HepG2 (cell line): Measurements from ENCODE around the gene RIPK1. TPM values are rescaled to one million over a fixed set of nuclear protein-coding genes. Genes with fewer than 3 reads are reported as not detected.
A peak's percentile ranks its signal among the peaks of the same experiment; 100 is the strongest.

Source experiments
- AGO2 ChIP-seq: fragments of 200-400 bp; formaldehyde crosslinking; optimal IDR thresholded peaks from 2 replicates; pipeline ENCODE3; 2017; ENCODE audit warnings: mild to moderate bottlenecking, low read depth, low read length, moderate library complexity
- ATRX ChIP-seq: sonication (generic); formaldehyde crosslinking; IDR thresholded peaks from 2 replicates; pipeline ENCODE4 v1.4.0; 2020; ENCODE audit warnings: missing genetic modification reagents, borderline replicate concordance
- HNRNPUL1 ChIP-seq: fragments of 200-400 bp; formaldehyde crosslinking; IDR thresholded peaks from 2 replicates; pipeline ENCODE4 v1.6.1; 2017; ENCODE audit warnings: low read depth, mild to moderate bottlenecking, low read length, moderate library complexity
- MED13 ChIP-seq: sonication (generic); formaldehyde crosslinking; IDR thresholded peaks from 2 replicates; pipeline ENCODE4 v1.5.0; 2020; ENCODE audit warnings: missing genetic modification reagents
- NR1H2 ChIP-seq: sonication (generic); formaldehyde crosslinking; IDR thresholded peaks from 2 replicates; pipeline ENCODE4 v1.8.1; 2022; ENCODE audit warnings: low read depth, missing genetic modification reagents, borderline replicate concordance
- PAF1 ChIP-seq: IDR thresholded peaks from 2 replicates; pipeline ENCODE4 v1.6.1; 2016; ENCODE audit warnings: missing genetic modification reagents, missing compliant biosample characterization
- RNF219 ChIP-seq: sonication (generic); formaldehyde crosslinking; IDR thresholded peaks from 2 replicates; pipeline ENCODE4 v1.5.0; 2020; ENCODE audit warnings: mild to moderate bottlenecking, missing genetic modification reagents
- U2AF2 ChIP-seq: fragments of 200-400 bp; formaldehyde crosslinking; IDR thresholded peaks from 2 replicates; pipeline ENCODE4 v1.6.1; 2017; ENCODE audit warnings: low read depth, mild to moderate bottlenecking, low read length
- YEATS2 ChIP-seq: sonication (generic); formaldehyde crosslinking; IDR thresholded peaks from 2 replicates; pipeline ENCODE4 v1.4.0; 2020; ENCODE audit warnings: missing genetic modification reagents, borderline replicate concordance
- ZBTB14 ChIP-seq: sonication (generic); formaldehyde crosslinking; IDR thresholded peaks from 2 replicates; pipeline ENCODE4 v1.4.0; 2020; ENCODE audit warnings: missing genetic modification reagents
- ZFP90 ChIP-seq: sonication (generic); formaldehyde crosslinking; IDR thresholded peaks from 2 replicates; pipeline ENCODE4 v1.8.0; 2022; ENCODE audit warnings: missing genetic modification reagents, mild to moderate bottlenecking, inconsistent platforms, borderline replicate concordance
- ZNF33B ChIP-seq: sonication (generic); formaldehyde crosslinking; IDR thresholded peaks from 2 replicates; pipeline ENCODE4 v1.5.1; 2020; ENCODE audit warnings: mild to moderate bottlenecking, missing genetic modification reagents
- ZNF550 ChIP-seq: sonication (generic); formaldehyde crosslinking; IDR thresholded peaks from 2 replicates; pipeline ENCODE4 v1.4.0; 2020; ENCODE audit warnings: mild to moderate bottlenecking, missing genetic modification reagents, borderline replicate concordance
- ZNF574 ChIP-seq: sonication (generic); formaldehyde crosslinking; IDR thresholded peaks from 2 replicates; pipeline ENCODE4 v1.4.0; 2020; ENCODE audit warnings: missing genetic modification reagents
- ZNF644 ChIP-seq: IDR thresholded peaks from 2 replicates; pipeline ENCODE4 v1.6.1; 2016; ENCODE audit warnings: low read depth
- ZNF790 ChIP-seq: sonication (generic); formaldehyde crosslinking; IDR thresholded peaks from 2 replicates; pipeline ENCODE4 v1.8.0; 2022; ENCODE audit warnings: missing genetic modification reagents, mild to moderate bottlenecking, borderline replicate concordance
- ZNF83 ChIP-seq: sonication (generic); formaldehyde crosslinking; IDR thresholded peaks from 2 replicates; pipeline ENCODE4 v1.4.0; 2020; ENCODE audit warnings: missing genetic modification reagents, mild to moderate bottlenecking, borderline replicate concordance
- ZNF839 ChIP-seq: sonication (generic); formaldehyde crosslinking; IDR thresholded peaks from 2 replicates; pipeline ENCODE4 v1.4.0; 2020; ENCODE audit warnings: missing genetic modification reagents, mild to moderate bottlenecking, borderline replicate concordance
- polyA plus RNA-seq, 8 experiments: library from polyadenylated mRNA; depleted of rRNA in 3 of 8; stranded (reverse) in 7 of 8; unstranded in 1 of 8; fragments of >200 nt; fragmentation: Illumina TruSeq in 4 of 8; extraction: Trizol in 4 of 8; gene quantifications; 2 replicates each; pipeline versions ENCODE4 v1.2.1 to v1.2.3, GENCODE V29; 2011 to 2016; ENCODE audit warnings: low read depth in 4 of 8, missing spikeins in 1 of 8, mixed read lengths in 1 of 8; ENCODE audit not compliant: insufficient read depth in 1 of 8
- total RNA-seq, 5 experiments: library from RNA; depleted of rRNA; stranded (reverse); fragments of >200 nt; fragmentation: Illumina TruSeq; extraction: Trizol; gene quantifications; 2 replicates each; pipeline ENCODE4 v1.2.3, GENCODE V29; 2016; ENCODE audit warnings: low read depth in 1 of 5
- TF ChIP-seq, protein P1 (sequence below): IDR thresholded peaks from 2 replicates; pipeline ENCODE4 v1.6.1; 2016; ENCODE audit warnings: low read depth
- TF ChIP-seq, protein P2 (sequence below): sonication (generic); formaldehyde crosslinking; IDR thresholded peaks from 2 replicates; pipeline ENCODE4 v1.8.1; 2023; ENCODE audit warnings: mild to moderate bottlenecking, missing genetic modification reagents, borderline replicate concordance

The RIPK1 gene
- total and polyA plus RNA-seq, 2 of the 13 experiments (the other 11 are each of a cell fraction or from before 2014, with no cell fraction given), result 9.0 to 10.3 TPM

GRCh38 chr6:3118353-3119039 is 50.2 kb downstream of the RIPK1 start, which contains the start of gene BPHL (continued):
- TF ChIP-seq, protein P1, sequence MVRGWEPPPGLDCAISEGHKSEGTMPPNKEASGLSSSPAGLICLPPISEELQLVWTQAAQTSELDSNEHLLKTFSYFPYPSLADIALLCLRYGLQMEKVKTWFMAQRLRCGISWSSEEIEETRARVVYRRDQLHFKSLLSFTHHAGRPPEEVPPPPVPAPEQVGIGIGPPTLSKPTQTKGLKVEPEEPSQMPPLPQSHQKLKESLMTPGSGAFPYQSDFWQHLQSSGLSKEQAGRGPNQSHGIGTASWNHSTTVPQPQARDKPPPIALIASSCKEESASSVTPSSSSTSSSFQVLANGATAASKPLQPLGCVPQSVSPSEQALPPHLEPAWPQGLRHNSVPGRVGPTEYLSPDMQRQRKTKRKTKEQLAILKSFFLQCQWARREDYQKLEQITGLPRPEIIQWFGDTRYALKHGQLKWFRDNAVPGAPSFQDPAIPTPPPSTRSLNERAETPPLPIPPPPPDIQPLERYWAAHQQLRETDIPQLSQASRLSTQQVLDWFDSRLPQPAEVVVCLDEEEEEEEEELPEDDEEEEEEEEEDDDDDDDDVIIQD (CRISPR knock-in tag), result peak; percentile 72
- TF ChIP-seq NR1H2 (peak; percentile 95; the same call in 1 of the 2 replicates), U2AF2 (no peak), ZNF33B (CRISPR knock-in tag) (0 out of 2 replicates have a peak, but pooled peaks have one; percentile 68), MED13 (CRISPR knock-in tag) (peak; percentile 83), ZNF83 (CRISPR knock-in tag) (peak; percentile 66; the same call in 1 of the 2 replicates), YEATS2 (CRISPR knock-in tag) (peak; percentile 12; the same call in 1 of the 2 replicates), PAF1 (CRISPR knock-in tag) (no peak), ZNF839 (CRISPR knock-in tag) (no peak), ATRX (CRISPR knock-in tag) (no peak), ZFP90 (CRISPR knock-in tag) (peak; percentile 63; the same call in 1 of the 2 replicates), ZNF574 (CRISPR knock-in tag) (peak; percentile 87), ZBTB14 (peak; percentile 95), ZNF644 (CRISPR knock-in tag) (0 out of 2 replicates have a peak, but pooled peaks have one; percentile 41), ZNF550 (CRISPR knock-in tag) (no peak), RNF219 (no peak), HNRNPUL1 (peak; percentile 65), ZNF790 (peak; percentile 85; the same call in 1 of the 2 replicates), AGO2 (peak; percentile 98)
- TF ChIP-seq, protein P2, sequence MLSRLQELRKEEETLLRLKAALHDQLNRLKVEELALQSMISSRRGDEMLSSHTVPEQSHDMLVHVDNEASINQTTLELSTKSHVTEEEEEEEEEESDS (CRISPR knock-in tag), result peak; percentile 98
